HCT116 (cell line): Measurements from ENCODE around the gene PDE4D. TPM values are rescaled to one million over a fixed set of nuclear protein-coding genes. Genes with fewer than 3 reads are reported as not detected.

Experiments used
- ATAC-seq: fragments of 200-7000 bp; cut with Tn5 transposase; 2 replicates; pipeline ENCODE4 v1.9.1; 2020; ENCODE audit warnings: mild to moderate bottlenecking, moderate library complexity
- BruUV-seq: library from RNA; stranded (reverse); fragments of 400-500 nt; replicated peaks from 2 replicates; lab custom pipeline; 2021; lab: Mats Ljungman, UMichigan
- CTCF ChIA-PET: fragments of 300-600 bp; sonication (Branson Sonifier 250); formaldehyde crosslinking; loops from one replicate; lab custom pipeline; 2021; ENCODE audit warnings: antibody characterized with exemption; lab: Charles Lee
- POLR2A ChIA-PET: fragments of 300-600, 350-600 bp; sonication (Branson Sonifier 250); formaldehyde crosslinking; loops from one replicate; lab custom pipeline; 2021; ENCODE audit warnings: antibody characterized with exemption; lab: Charles Lee
- RAD21 ChIA-PET, 2 experiments: fragments of 300-600 bp; sonication (Branson Sonifier 250); formaldehyde crosslinking; loops; one replicate each; lab custom pipeline; 2023; ENCODE audit warnings: low total read pairs in 2 of 2; ENCODE audit not compliant: uncharacterized antibody in 2 of 2, unreplicated experiment in 2 of 2, low non-redundant PET in 1 of 2; lab: Charles Lee
- DNase-seq: peaks from one replicate; pipeline ENCODE4 v3.0.0-alpha.2; 2010; ENCODE audit warnings: low read depth, low spot score
- H2AFZ ChIP-seq: fragments of 200-600 bp; shearing (Covaris generic), sonication (generic); 2 replicates; pipeline ENCODE4 v1.6.1; 2017; ENCODE audit warnings: low read depth, mixed run types, mixed read lengths, antibody characterized with exemption, low read length; ENCODE audit not compliant: poor library complexity, severe bottlenecking
- H3K27ac ChIP-seq: 2 replicates; pipeline ENCODE4 v1.5.1; 2012; ENCODE audit warnings: low read depth, low read length
- H3K27me3 ChIP-seq: fragments of 200-600 bp; sonication (generic); 2 replicates; pipeline ENCODE4 v1.6.1; 2016; ENCODE audit warnings: mixed run types, low read length, mixed read lengths; ENCODE audit not compliant: insufficient read depth
- H3K36me3 ChIP-seq, 2 experiments: fragments of 200-500 bp in 1 of 2; fragments of 200-600 bp in 1 of 2; sonication (Bioruptor generic) in 1 of 2; sonication (generic) in 1 of 2; 2 replicates each; pipeline versions ENCODE4 v1.5.1 to v1.6.1; 2014 to 2016; ENCODE audit warnings: low read length in 2 of 2, inconsistent platforms in 1 of 2, mixed read lengths in 1 of 2, mixed run types in 1 of 2; ENCODE audit not compliant: insufficient read depth in 2 of 2, control insufficient read depth in 1 of 2
- H3K4me1 ChIP-seq, 2 experiments: fragments of 200-600 bp in 1 of 2; sonication (generic) in 1 of 2; 2 replicates each; pipeline versions ENCODE4 v1.5.1 to v1.6.1; 2012 to 2017; ENCODE audit warnings: low read length in 2 of 2, inconsistent platforms in 1 of 2, mild to moderate bottlenecking in 1 of 2, mixed read lengths in 1 of 2, mixed run types in 1 of 2, moderate library complexity in 1 of 2; ENCODE audit not compliant: insufficient read depth in 2 of 2, control insufficient read depth in 1 of 2
- H3K4me2 ChIP-seq: fragments of 200-600 bp; sonication (generic); 2 replicates; pipeline ENCODE4 v1.6.1; 2017; ENCODE audit warnings: mixed run types, low read length, mixed read lengths
- H3K4me3 ChIP-seq, 2 experiments: fragments of 200-600 bp in 1 of 2; sonication (generic) in 1 of 2; replicated peaks in 1 of 2; 2 replicates each; pipeline ENCODE4 v1.5.1; 2011 to 2016; ENCODE audit warnings: low read length in 2 of 2, control low read depth in 1 of 2, low read depth in 1 of 2, mild to moderate bottlenecking in 1 of 2, mixed read lengths in 1 of 2, mixed run types in 1 of 2
- H3K79me2 ChIP-seq: fragments of 200-600 bp; sonication (generic); 2 replicates; pipeline ENCODE4 v1.6.1; 2017; ENCODE audit warnings: mild to moderate bottlenecking, mixed run types, low read length, moderate library complexity, mixed read lengths; ENCODE audit not compliant: insufficient read depth
- H3K9ac ChIP-seq: fragments of 200-600 bp; sonication (generic); 2 replicates; pipeline ENCODE4 v1.6.1; 2016; ENCODE audit warnings: low read length, mixed read lengths
- H3K9me2 ChIP-seq: fragments of 200-600 bp; sonication (generic), shearing (Covaris generic); 2 replicates; pipeline ENCODE4 v1.6.1; 2017; ENCODE audit warnings: mixed run types, mild to moderate bottlenecking, moderate library complexity; ENCODE audit not compliant: insufficient read depth
- H3K9me3 ChIP-seq, 2 experiments: fragments of 200-500 bp in 1 of 2; fragments of 200-600 bp in 1 of 2; sonication (Bioruptor generic) in 1 of 2; sonication (generic) in 1 of 2; 2 replicates each; pipeline ENCODE4 v1.6.1; 2014 to 2017; ENCODE audit warnings: low read length in 2 of 2, mixed read lengths in 2 of 2, inconsistent platforms in 1 of 2, low read depth in 1 of 2, mild to moderate bottlenecking in 1 of 2, mixed run types in 1 of 2, moderate library complexity in 1 of 2; ENCODE audit not compliant: control insufficient read depth in 1 of 2, insufficient read depth in 1 of 2
- H4K20me1 ChIP-seq: fragments of 200-600 bp; sonication (generic), shearing (Covaris generic); 2 replicates; pipeline ENCODE4 v1.6.1; 2017; ENCODE audit warnings: mixed run types, mild to moderate bottlenecking, moderate library complexity; ENCODE audit not compliant: insufficient read depth
- ATF3 ChIP-seq: IDR thresholded peaks from 2 replicates; pipeline ENCODE4 v1.6.1; 2012
- CBX3 ChIP-seq: IDR thresholded peaks from 2 replicates; pipeline ENCODE4 v1.6.1; 2012; ENCODE audit warnings: low read depth
- CTCF ChIP-seq, 3 experiments: fragments of 200-600 bp in 1 of 3; sonication (generic) in 1 of 3; IDR thresholded peaks in 2 of 3; conservative IDR thresholded peaks in 1 of 3; 2 replicates each; pipeline ENCODE4 v1.5.1; 2012 to 2017; ENCODE audit warnings: low read depth in 2 of 3, low read length in 2 of 3, antibody characterized with exemption in 1 of 3, borderline replicate concordance in 1 of 3, control low read depth in 1 of 3, mild to moderate bottlenecking in 1 of 3, mixed read lengths in 1 of 3, mixed run types in 1 of 3, moderate library complexity in 1 of 3; ENCODE audit not compliant: insufficient read depth in 1 of 3
- EGR1 ChIP-seq: IDR thresholded peaks from 2 replicates; pipeline ENCODE4 v1.6.1; 2012; ENCODE audit warnings: low read depth
- ELF1 ChIP-seq: IDR thresholded peaks from 2 replicates; pipeline ENCODE4 v1.6.1; 2012; ENCODE audit warnings: low read depth, borderline replicate concordance
- EZH2 ChIP-seq: fragments of 200-600 bp; sonication (generic); IDR thresholded peaks from 2 replicates; pipeline ENCODE4 v1.6.1; 2017; ENCODE audit warnings: antibody characterized with exemption, mixed run types
- EZH2phosphoT487 ChIP-seq: fragments of 200-600 bp; IDR thresholded peaks from 2 replicates; pipeline ENCODE4 v1.6.1; 2018; ENCODE audit warnings: antibody characterized with exemption, borderline replicate concordance
- FOSL1 ChIP-seq: IDR thresholded peaks from 2 replicates; pipeline ENCODE4 v1.6.1; 2012; ENCODE audit warnings: low read depth
- RAD21 ChIP-seq: IDR thresholded peaks from 2 replicates; pipeline ENCODE4 v1.6.1; 2012; ENCODE audit warnings: low read depth, mild to moderate bottlenecking
- REST ChIP-seq: IDR thresholded peaks from 2 replicates; pipeline ENCODE4 v1.6.1; 2012; ENCODE audit warnings: low read depth
- SIN3A ChIP-seq: IDR thresholded peaks from 2 replicates; pipeline ENCODE4 v1.6.1; 2012; ENCODE audit warnings: low read depth
- SRF ChIP-seq: IDR thresholded peaks from 2 replicates; pipeline ENCODE4 v1.6.1; 2012; ENCODE audit warnings: low read depth
- TCF7L2 ChIP-seq: IDR thresholded peaks from 2 replicates; pipeline ENCODE4 v1.7.0; 2011; ENCODE audit warnings: borderline replicate concordance, inconsistent platforms; ENCODE audit not compliant: insufficient read depth, insufficient read length; ENCODE audit errors: extremely low read depth
- YY1 ChIP-seq: IDR thresholded peaks from 2 replicates; pipeline ENCODE4 v1.6.1; 2011; ENCODE audit warnings: low read length, low read depth, moderate library complexity, mild to moderate bottlenecking; ENCODE audit not compliant: insufficient replicate concordance; ENCODE audit errors: extremely low read depth
- ZBTB33 ChIP-seq: IDR thresholded peaks from 2 replicates; pipeline ENCODE4 v1.6.1; 2011; ENCODE audit warnings: mild to moderate bottlenecking, low read length, moderate library complexity; ENCODE audit not compliant: insufficient replicate concordance; ENCODE audit errors: extremely low read depth
- ZFX ChIP-seq: fragments of 450-650 bp; IDR thresholded peaks from 2 replicates; pipeline ENCODE4 v1.6.1; 2017
- ZNF274 ChIP-seq: fragments of 200-500 bp; sonication (Bioruptor generic); IDR thresholded peaks from 2 replicates; pipeline ENCODE4 v1.6.1; 2014; ENCODE audit warnings: mild to moderate bottlenecking, low read depth, low read length, inconsistent platforms
- intact Hi-C: fragments of 100-400 bp; cut with micrococcal nuclease; formaldehyde crosslinking; loops from 2 replicates; pipeline ENCODE4 v1.10.0; 2022
- total RNA-seq: library from RNA; stranded (reverse); gene quantifications from one replicate; pipeline ENCODE4 v1.2.1, GENCODE V29; 2021; ENCODE audit not compliant: unreplicated experiment
- TF ChIP-seq, protein P1 (sequence below): IDR thresholded peaks from 2 replicates; pipeline ENCODE4 v1.6.1; 2012

The PDE4D gene
- total RNA-seq, 1 experiment from 2014 or later = 1.1 TPM

- Histone ChIP-seq H2AFZ (no peak overlapping the region), H3K27ac (no peak overlapping the region), H4K20me1 (no peaks in the 10 kb centered on the region), H3K9ac (no peak overlapping the region), H3K79me2 (no peaks in the 10 kb centered on the region), H3K9me3 (no peaks in the 10 kb centered on the region), H3K27me3 (peaks cover 5% of the 10 kb centered on the region; the same call in 1 of the 2 replicates), H3K4me1 (no peaks in the 10 kb centered on the region), H3K4me2 (no peak overlapping the region), H3K36me3 (no peaks in the 10 kb centered on the region), H3K4me3 (no peak overlapping the region), H3K9me2 (no peaks in the 10 kb centered on the region)
- TF ChIP-seq REST = no peak
- TF ChIP-seq FOSL1 = no peak
- TF ChIP-seq ZNF274 = no peak
- TF ChIP-seq ZBTB33 = no peak
- TF ChIP-seq ZFX = no peak
- TF ChIP-seq ELF1 = no peak
- no peak for TF ChIP-seq CTCF (IDR thresholded peaks at IDR 0.05 in 2 of 3, conservative IDR thresholded peaks at IDR 0.05 in 1 of 3; ENCODE audit: borderline replicate concordance in 1 of 3, insufficient read depth in 1 of 3, low read depth in 2 of 3, low read length in 2 of 3)
- TF ChIP-seq YY1 = no peak
- TF ChIP-seq, protein P1, sequence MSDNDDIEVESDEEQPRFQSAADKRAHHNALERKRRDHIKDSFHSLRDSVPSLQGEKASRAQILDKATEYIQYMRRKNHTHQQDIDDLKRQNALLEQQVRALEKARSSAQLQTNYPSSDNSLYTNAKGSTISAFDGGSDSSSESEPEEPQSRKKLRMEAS = no peak
- TF ChIP-seq TCF7L2 = no peak
- TF ChIP-seq EZH2 = no peak
- TF ChIP-seq CBX3 = no peak
- no peak for TF ChIP-seq EGR1
- TF ChIP-seq ATF3 = no peak
- no peak for TF ChIP-seq EZH2phosphoT487
- TF ChIP-seq RAD21 = no peak
- TF ChIP-seq SRF = no peak
- no peak for TF ChIP-seq SIN3A
- no peak for DNase-seq
- RAD21 ChIA-PET = no interaction called here
- BruUV-seq = no TSS peak
- ATAC-seq = no peak
- CTCF ChIA-PET = no interaction called here
- POLR2A ChIA-PET = no interaction called here
- intact Hi-C loops = no loop called here
These were observed 929.7 kb downstream of the PDE4D start for GRCh38 chr5:58963821-58964220.
